Suppressor macrophage treated with lipopolysaccharide for 1 hour (primary cell): ENCODE data around the gene CDIPT.
"Not testable (repeated sequence)": the region's sequence is repeated elsewhere in the genome, so short reads cannot be mapped to it uniquely, and the experiment has no call there.

Experiments used
- DNase-seq, 3 donors: peaks; one replicate each; pipeline ENCODE4 v3.0.0-alpha.2; 2020 to 2022

The CDIPT gene

GRCh38 chr16:29894352-29894751 lies 31.3 kb upstream of the CDIPT start:
- DNase-seq: no peak

DNA sequence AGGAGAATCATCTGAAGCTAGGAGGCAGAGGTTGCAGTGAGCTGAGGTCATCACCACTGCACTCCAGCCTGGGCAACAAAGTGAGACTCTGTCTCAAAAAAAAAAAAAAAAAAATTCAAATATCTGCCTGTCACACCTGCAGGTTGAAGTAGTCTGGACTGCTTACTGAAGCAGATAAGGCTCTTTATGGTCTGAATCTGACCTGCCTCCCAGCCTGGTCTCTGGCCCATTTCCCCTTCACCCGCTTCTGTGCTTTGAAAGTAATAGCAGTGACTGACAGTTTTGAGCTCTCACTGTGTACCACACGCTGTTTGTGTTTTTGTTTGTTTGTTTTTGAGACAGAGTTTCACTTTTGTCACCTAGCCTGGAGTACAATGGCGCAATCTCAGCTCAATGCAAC lies 30.5 kb upstream of the CDIPT start:
- DNase-seq: no peak

- no peak for DNase-seq
These were observed 29.4 kb upstream of the CDIPT start for GRCh38 chr16:29892458-29892813.

DNA sequence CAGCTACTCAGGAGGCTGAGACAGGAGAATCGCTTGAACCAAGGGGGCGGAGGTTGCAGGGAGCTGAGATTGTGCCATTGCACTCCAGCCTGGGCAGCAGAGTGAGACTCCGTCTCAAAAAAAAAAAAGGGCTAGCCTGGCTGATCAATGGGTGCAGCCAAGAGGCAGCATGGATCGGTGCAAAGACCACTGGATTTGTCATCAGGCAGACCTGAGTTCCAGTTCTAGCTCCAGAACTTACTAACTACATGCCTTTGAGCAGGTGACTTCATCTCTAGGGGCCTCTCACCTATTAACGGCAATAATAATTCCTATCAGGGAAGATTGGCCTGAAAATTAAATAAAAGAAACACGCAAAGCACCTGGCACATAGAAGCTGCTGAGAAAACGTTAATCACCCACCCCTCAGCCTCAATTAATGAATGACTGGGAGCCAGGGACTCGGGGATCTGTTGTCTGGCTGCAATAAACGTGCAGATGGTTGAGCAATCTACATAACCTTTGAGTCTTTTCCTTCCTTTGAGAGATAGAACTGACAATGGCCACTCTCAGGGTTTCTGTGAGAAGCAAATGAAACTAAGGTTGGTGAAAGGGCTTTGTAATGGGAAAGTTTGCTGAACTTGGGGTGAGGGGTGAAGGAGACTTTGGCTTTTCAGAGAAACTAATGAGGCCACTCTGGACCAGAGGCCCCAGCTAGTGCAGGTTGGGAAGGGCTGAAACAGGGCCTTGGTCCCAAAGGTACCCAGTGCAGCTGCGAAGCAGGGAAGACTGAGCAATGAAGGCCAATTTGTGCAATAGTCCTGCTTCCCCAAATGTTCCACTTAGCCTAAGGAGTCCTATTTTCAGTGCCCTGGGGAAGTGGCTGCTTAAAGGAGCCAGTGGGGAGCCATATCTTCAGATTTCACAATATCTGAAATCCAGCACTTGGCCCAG lies 28.8 kb upstream of the CDIPT start:
- DNase-seq: peak; percentile 70 to 75 (median 73)

GRCh38 chr16:29889372-29889771 lies 26.3 kb upstream of the CDIPT start:
- DNase-seq: not testable (repeated sequence)

DNA sequence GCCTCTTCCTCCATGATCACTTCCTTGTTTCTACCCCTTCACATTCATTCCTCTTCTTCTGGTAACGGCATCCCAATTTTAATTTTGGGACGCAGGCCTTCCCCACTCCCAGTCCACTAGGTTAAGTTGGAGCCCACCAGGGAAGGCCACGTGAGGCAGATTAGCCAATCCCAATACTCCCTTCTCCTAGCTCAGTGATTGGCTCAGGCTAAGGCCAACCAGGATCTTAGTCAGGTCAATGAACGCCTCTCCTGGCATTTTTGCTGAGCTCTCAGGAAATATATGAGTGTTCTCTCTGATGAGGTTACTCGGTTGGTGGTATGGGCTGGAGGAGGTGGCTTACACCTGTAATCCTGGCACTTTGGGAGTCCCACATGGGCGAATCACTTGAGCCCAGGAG lies 21.0 kb upstream of the CDIPT start:
- no peak for DNase-seq

- DNase-seq: no peak
These were observed 18.0 kb upstream of the CDIPT start for GRCh38 chr16:29881050-29881449.

DNA sequence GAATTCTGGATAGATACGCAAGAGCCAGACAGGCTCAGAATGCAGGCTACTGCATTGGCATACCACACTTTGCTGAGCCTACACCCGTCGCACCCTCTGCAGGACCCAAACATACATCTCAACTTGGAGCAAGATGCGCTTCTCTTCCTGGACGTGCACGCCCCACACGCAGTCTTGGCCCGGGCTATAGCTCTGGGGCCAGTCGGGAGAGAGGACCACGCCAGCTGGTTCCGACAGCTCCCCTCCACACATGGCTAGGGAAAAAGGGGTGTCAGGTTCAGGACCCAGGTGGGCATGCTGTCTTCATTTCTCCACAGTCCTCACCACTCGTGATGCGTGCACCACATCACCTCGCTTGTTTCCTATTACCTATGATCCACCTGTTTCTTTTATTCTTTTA lies 15.1 kb upstream of the CDIPT start:
- no peak for DNase-seq

DNA sequence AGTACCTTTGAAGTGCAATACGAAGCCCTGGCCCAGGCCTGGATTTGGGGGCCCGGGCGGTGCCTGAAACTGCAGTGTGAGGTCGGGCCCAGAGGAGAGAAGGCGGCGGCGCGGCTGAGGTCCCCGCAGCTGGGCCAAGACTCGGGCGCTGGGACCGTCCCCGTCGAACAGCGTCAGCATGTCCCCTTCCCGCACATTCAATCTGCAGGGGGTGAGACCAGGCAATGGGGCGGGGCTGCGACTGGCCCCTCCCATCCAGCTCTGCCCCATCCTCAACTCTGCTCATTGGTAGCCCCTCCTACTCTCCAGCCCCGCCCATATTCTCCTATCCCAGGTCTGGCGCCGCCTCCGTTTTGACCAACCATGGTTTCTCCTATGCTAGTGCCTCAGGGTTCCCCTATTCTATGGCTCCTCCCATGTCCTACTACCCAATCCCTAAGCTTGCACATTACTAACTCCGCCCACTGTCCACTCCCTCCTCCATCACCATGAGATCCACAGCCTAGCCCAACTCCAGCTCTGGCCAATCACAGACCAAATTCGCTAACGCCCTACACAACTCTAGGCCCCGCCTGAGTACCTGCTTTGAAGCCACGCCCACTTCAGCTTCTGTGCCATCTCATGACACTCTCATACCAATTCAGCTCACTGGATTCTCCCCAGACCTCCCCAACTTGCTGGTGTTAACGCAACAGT lies 14.4 kb upstream of the CDIPT start:
- DNase-seq: peak; percentile 77 to 86 (median 80)

- peak in 2 of 3 donors; percentile 11 to 45 for DNase-seq
These were observed 13.7 kb upstream of the CDIPT start for GRCh38 chr16:29876594-29877249.

GRCh38 chr16:29876217-29876593 lies 13.2 kb upstream of the CDIPT start:
- DNase-seq: peak in 2 of 3 donors; percentile 10 to 17

GRCh38 chr16:29875206-29875605 lies 12.2 kb upstream of the CDIPT start:
- no peak for DNase-seq

DNA sequence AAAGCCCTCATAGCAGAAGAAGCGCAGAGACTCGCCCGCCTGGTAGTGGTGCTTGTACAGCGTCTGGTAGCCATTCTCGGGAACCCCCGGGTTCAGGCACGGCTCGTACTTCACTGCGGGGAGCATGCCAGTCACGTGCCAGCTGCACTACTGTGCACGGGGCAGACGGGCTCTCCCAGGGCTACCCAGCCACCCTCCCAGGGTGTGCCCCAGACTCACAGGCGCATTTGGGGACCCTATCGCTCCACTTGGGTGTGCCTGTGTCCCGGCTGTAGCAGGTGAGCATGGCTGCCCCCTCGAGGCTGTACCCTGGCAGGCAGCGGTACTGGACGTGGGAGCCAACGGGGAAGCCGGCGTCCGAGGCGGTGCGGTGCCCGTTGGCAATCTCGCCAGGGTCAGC lies 10.3 kb upstream of the CDIPT start:
- DNase-seq: no peak

- no peak for DNase-seq
These were observed 9.0 kb upstream of the CDIPT start for GRCh38 chr16:29871822-29872546.

DNA sequence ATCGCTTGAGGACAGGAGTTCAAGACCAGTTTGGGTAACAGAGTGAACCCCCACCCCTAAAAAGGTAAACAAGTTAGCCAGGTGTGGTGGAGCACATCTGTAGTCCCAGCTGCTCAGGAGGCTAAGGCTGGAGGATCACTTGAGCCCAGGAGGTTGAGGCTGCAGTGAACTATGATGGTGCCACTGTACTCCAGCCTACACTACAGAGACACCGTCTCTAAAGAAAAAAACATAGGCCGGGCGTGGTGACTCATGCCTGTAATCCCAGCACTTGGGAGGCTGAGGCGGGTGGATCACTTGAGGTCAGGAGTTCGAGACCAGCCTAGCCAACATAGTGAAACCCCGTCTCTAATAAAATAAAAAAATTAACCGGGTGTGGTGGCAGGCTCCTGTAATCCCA lies 6.0 kb upstream of the CDIPT start:
- DNase-seq: not testable (repeated sequence)

DNA sequence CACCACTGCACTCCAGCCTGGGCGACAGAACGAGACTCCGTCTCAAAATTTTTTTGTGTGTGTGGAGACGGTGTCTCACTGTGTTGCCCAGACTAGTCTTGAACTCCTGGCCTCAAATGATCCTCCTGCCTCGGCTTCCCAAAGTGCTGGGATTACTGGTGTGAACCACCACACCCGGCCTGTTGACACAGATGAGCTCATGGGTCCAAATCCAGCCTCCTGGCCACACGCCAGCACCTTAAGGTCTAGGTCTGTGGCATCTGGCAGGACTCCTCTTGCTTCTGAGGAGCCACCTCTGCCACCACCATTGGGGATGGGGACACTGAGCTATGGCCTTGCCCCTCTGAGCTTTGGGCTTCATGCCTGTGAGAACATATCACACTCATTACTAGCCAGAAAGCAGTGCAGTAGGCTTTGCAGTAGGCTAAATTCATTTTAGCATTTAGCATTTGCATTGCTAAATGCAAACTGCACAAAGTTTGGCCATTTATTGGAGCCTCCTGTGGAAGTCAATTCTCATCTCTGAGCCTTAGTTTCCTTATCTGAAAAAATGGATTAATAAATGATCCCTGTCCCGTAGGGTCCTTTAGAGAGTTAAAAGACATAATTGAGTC lies 5.5 kb upstream of the CDIPT start:
- DNase-seq: no peak

DNA sequence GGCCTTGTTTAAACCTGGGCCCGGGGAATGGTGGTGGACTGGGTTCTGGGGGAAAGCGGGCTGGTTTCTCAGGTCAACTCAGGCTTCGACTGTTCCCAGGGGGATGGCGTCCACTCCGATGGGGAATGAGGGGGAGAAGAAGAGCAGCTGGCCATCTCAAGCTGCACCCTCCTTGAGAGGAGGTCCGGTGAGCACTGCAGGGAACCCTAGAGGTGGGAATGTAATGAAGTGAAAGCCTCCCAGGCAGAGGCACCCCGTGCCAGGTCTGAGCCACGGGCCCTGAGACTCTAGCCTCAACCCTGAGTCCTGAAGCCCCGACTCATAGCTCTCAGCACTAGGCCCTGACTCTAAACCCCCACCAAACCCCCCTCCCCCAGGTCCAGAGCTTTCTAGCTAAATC lies 1.2 kb upstream of the CDIPT start:
- DNase-seq: no peak

DNA sequence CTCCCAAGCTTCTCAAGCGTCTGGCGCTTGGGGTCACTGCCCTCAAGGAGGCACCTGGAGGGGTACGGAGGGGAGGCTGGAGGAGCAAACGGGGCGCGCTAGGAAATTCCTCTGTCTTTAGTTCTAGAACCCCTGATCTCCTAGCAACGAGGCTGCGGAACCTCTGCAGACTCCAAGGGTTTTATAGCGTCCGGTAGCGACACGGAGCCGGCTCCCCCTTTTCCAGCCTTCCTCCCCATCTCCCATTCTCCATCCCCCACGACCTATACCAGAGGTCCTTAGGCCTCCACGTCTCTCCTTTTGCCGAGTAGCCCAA lies 601 bp upstream of the CDIPT start:
- no peak for DNase-seq

DNA sequence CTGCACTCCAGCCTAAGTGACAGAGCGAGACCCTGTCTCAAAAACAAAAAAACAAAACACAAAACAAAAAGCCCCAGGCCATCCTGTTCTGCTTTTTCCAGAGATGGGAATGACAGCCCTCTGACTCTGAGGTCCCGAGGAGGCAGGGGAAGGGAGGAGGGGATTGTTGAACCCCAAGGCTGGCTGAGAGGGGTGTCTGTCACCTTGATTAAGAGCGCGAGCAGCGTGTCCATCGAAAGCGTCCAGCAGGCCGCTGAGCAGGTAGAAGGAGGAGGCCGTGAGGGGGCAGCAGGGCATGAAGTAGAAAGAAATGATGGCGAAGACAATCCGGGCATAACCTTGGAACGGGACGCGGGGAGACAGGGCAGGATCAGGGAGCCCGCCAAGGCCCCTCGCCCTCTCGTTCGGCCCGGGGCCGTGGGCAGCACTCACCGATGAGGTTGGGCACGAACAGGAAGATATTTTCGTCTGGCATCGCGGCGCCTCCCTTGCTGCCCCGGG lies 593 bp downstream of the CDIPT start:
- peak; percentile 20 to 42 (median 35) for DNase-seq

DNA sequence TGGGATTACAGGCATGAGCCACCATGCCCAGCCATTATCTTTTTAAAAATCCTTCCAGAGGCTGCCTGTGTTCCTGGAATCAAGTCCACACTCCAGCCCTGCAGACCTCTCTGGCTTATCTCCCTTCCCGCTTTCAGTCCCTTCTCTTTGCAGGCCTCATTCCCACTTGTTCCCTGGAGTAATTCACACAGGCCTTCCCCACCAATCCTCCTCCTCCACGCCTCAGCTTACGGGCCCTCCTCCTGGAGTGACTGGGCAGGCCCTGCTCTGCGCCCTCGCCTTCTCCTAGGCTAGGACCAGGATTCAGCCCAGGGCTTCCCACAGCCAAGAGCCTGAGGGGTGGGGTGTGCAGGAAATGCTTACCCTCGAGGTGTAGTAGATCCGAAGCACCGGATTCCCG lies 2.8 kb downstream of the CDIPT start:
- no peak for DNase-seq

DNA sequence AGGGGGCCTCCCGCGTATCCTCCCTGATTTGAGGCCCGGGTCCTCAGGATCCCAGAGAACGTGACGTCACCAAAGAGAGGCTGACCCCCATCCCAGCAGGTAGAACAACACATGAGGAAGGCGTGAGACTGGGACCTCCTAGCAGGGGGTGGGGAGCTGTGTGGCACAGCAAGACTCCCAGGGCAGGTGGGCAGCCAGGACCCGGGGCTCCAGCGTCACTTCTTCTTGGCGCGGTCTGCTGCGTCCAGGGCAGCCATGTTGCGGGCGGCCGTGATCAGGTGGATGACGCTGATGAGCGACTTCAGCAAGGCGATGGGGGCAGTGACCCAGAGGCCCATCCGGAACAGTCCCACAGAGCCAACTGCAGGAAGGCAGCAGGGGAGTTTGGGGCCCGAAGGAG lies 4.1 kb downstream of the CDIPT start:
- DNase-seq: no peak

- DNase-seq: peak; percentile 63 to 78 (median 74)
These were observed 4.7 kb downstream of the CDIPT start for GRCh38 chr16:29858149-29858849.
